HEK293 (cell line): Measurements from ENCODE around the gene NDUFB10.

Experiments used
- GLIS1 ChIP-seq: fragments of 450-650 bp; formaldehyde crosslinking; IDR thresholded peaks from 2 replicates; pipeline ENCODE4 v1.5.1; 2016; ENCODE audit warnings: missing biosample characterization, missing genetic modification characterization
- REST ChIP-seq: fragments of 450-650 bp; formaldehyde crosslinking; IDR thresholded peaks from 2 replicates; pipeline ENCODE4 v1.5.1; 2016; ENCODE audit warnings: missing biosample characterization, missing genetic modification characterization
- SP3 ChIP-seq: fragments of 450-650 bp; formaldehyde crosslinking; IDR thresholded peaks from 2 replicates; pipeline ENCODE4 v1.5.1; 2016; ENCODE audit warnings: missing biosample characterization, missing genetic modification characterization
- WT1 ChIP-seq: fragments of 450-650 bp; formaldehyde crosslinking; IDR thresholded peaks from 2 replicates; pipeline ENCODE4 v1.5.1; 2016; ENCODE audit warnings: missing biosample characterization, missing genetic modification characterization
- ZBTB1 ChIP-seq: fragments of 450-650 bp; formaldehyde crosslinking; IDR thresholded peaks from 2 replicates; pipeline ENCODE4 v1.5.1; 2016; ENCODE audit warnings: missing biosample characterization, missing genetic modification characterization
- ZBTB11 ChIP-seq: fragments of 450-650 bp; formaldehyde crosslinking; conservative IDR thresholded peaks from 2 replicates; pipeline ENCODE4 v1.5.1; 2016; ENCODE audit warnings: low read depth, missing biosample characterization, missing genetic modification characterization
- ZBTB17 ChIP-seq: fragments of 450-650 bp; formaldehyde crosslinking; IDR thresholded peaks from 2 replicates; pipeline ENCODE4 v1.5.1; 2016; ENCODE audit warnings: missing biosample characterization, missing genetic modification characterization
- ZBTB20 ChIP-seq: fragments of 450-650 bp; formaldehyde crosslinking; IDR thresholded peaks from 2 replicates; pipeline ENCODE4 v1.5.1; 2016; ENCODE audit warnings: missing biosample characterization, missing genetic modification characterization
- ZFP69B ChIP-seq: fragments of 450-650 bp; formaldehyde crosslinking; IDR thresholded peaks from 2 replicates; pipeline ENCODE4 v1.5.1; 2016; ENCODE audit warnings: missing biosample characterization, missing genetic modification characterization
- ZNF10 ChIP-seq: fragments of 450-650 bp; formaldehyde crosslinking; IDR thresholded peaks from 2 replicates; pipeline ENCODE4 v1.5.1; 2017; ENCODE audit warnings: missing biosample characterization, missing genetic modification characterization
- ZNF146 ChIP-seq: fragments of 450-650 bp; formaldehyde crosslinking; IDR thresholded peaks from 2 replicates; pipeline ENCODE4 v1.5.1; 2016; ENCODE audit warnings: missing biosample characterization, missing genetic modification characterization
- ZNF169 ChIP-seq: fragments of 450-650 bp; formaldehyde crosslinking; IDR thresholded peaks from 2 replicates; pipeline ENCODE4 v1.5.1; 2016; ENCODE audit warnings: missing biosample characterization, missing genetic modification characterization
- ZNF214 ChIP-seq: fragments of 450-650 bp; formaldehyde crosslinking; IDR thresholded peaks from 2 replicates; pipeline ENCODE4 v1.5.1; 2017; ENCODE audit warnings: missing biosample characterization, mild to moderate bottlenecking, missing genetic modification characterization, borderline replicate concordance
- ZNF221 ChIP-seq: fragments of 450-650 bp; formaldehyde crosslinking; IDR thresholded peaks from 2 replicates; pipeline ENCODE4 v1.5.1; 2017; ENCODE audit warnings: missing biosample characterization, missing genetic modification characterization, borderline replicate concordance
- ZNF223 ChIP-seq: fragments of 450-650 bp; formaldehyde crosslinking; IDR thresholded peaks from 2 replicates; pipeline ENCODE4 v1.5.1; 2016; ENCODE audit warnings: missing biosample characterization, missing genetic modification characterization
- ZNF37A ChIP-seq: fragments of 450-650 bp; IDR thresholded peaks from 2 replicates; pipeline ENCODE4 v1.5.1; 2018; ENCODE audit warnings: missing biosample characterization, missing genetic modification characterization
- ZNF394 ChIP-seq: fragments of 450-650 bp; formaldehyde crosslinking; IDR thresholded peaks from 2 replicates; pipeline ENCODE4 v1.5.1; 2016; ENCODE audit warnings: missing biosample characterization, missing genetic modification characterization, mild to moderate bottlenecking, moderate library complexity, borderline replicate concordance
- ZNF48 ChIP-seq: fragments of 450-650 bp; formaldehyde crosslinking; IDR thresholded peaks from 2 replicates; pipeline ENCODE4 v1.5.1; 2016; ENCODE audit warnings: missing biosample characterization, missing genetic modification characterization
- ZNF529 ChIP-seq: fragments of 450-650 bp; formaldehyde crosslinking; IDR thresholded peaks from 2 replicates; pipeline ENCODE4 v1.5.1; 2017; ENCODE audit warnings: missing genetic modification characterization, missing biosample characterization; ENCODE audit not compliant: insufficient replicate concordance
- ZNF600 ChIP-seq: fragments of 450-650 bp; formaldehyde crosslinking; IDR thresholded peaks from 2 replicates; pipeline ENCODE4 v1.5.1; 2016; ENCODE audit warnings: missing biosample characterization, missing genetic modification characterization
- ZNF768 ChIP-seq: fragments of 450-650 bp; formaldehyde crosslinking; IDR thresholded peaks from 2 replicates; pipeline ENCODE4 v1.5.1; 2018; ENCODE audit warnings: missing biosample characterization, mild to moderate bottlenecking, missing genetic modification characterization
- ZNF830 ChIP-seq: fragments of 450-650 bp; IDR thresholded peaks from 2 replicates; pipeline ENCODE4 v1.5.0; 2018; ENCODE audit warnings: missing biosample characterization, missing genetic modification characterization, low read depth, mild to moderate bottlenecking, moderate library complexity
- ZXDB ChIP-seq: fragments of 450-650 bp; formaldehyde crosslinking; IDR thresholded peaks from 2 replicates; pipeline ENCODE4 v1.5.1; 2016; ENCODE audit warnings: missing biosample characterization, missing genetic modification characterization
- TF ChIP-seq, protein P1 (sequence below): fragments of 450-650 bp; formaldehyde crosslinking; IDR thresholded peaks from 2 replicates; pipeline ENCODE4 v1.5.1; 2017; ENCODE audit warnings: missing biosample characterization, missing genetic modification characterization
- TF ChIP-seq, protein P2 (sequence below): fragments of 450-650 bp; formaldehyde crosslinking; IDR thresholded peaks from 2 replicates; pipeline ENCODE4 v1.5.1; 2016; ENCODE audit warnings: missing biosample characterization, missing genetic modification characterization
- TF ChIP-seq, protein P3 (sequence below): fragments of 450-650 bp; formaldehyde crosslinking; IDR thresholded peaks from 2 replicates; pipeline ENCODE4 v1.5.1; 2016; ENCODE audit warnings: missing biosample characterization, missing genetic modification characterization

Gene NDUFB10

GRCh38 chr16:1959269-1960039 lies at the start of gene NDUFB10 (continued):
- TF ChIP-seq REST (tag by site-specific recombination) (peak; percentile 35; the same call in 1 of the 2 replicates), ZNF223 (no peak), ZNF214 (no peak), ZFP69B (peak; percentile 37; the same call in 1 of the 2 replicates), ZNF768 (tag by site-specific recombination) (no peak), WT1 (no peak), ZNF10 (tag by site-specific recombination) (no peak), ZBTB17 (tag by site-specific recombination) (peak; percentile 63), ZBTB11 (tag by site-specific recombination) (peak; percentile 68), ZBTB20 (tag by site-specific recombination) (peak; percentile 87), ZNF146 (tag by site-specific recombination) (no peak), ZXDB (peak; percentile 78), SP3 (tag by site-specific recombination) (peak; percentile 51), ZNF48 (tag by site-specific recombination) (no peak), ZNF600 (tag by site-specific recombination) (0 out of 2 replicates have a peak, but pooled peaks have one; percentile 69), ZNF394 (tag by site-specific recombination) (no peak; the same call in 1 of the 2 replicates), ZNF169 (tag by site-specific recombination) (no peak), GLIS1 (peak; percentile 30), ZNF529 (tag by site-specific recombination) (no peak), ZBTB1 (tag by site-specific recombination) (no peak), ZNF37A (no peak), ZNF830 (tag by site-specific recombination) (no peak), ZNF221 (tag by site-specific recombination) (no peak)
- TF ChIP-seq, protein P1, sequence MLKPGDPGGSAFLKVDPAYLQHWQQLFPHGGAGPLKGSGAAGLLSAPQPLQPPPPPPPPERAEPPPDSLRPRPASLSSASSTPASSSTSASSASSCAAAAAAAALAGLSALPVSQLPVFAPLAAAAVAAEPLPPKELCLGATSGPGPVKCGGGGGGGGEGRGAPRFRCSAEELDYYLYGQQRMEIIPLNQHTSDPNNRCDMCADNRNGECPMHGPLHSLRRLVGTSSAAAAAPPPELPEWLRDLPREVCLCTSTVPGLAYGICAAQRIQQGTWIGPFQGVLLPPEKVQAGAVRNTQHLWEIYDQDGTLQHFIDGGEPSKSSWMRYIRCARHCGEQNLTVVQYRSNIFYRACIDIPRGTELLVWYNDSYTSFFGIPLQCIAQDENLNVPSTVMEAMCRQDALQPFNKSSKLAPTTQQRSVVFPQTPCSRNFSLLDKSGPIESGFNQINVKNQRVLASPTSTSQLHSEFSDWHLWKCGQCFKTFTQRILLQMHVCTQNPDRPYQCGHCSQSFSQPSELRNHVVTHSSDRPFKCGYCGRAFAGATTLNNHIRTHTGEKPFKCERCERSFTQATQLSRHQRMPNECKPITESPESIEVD = no peak
- TF ChIP-seq, protein P2, sequence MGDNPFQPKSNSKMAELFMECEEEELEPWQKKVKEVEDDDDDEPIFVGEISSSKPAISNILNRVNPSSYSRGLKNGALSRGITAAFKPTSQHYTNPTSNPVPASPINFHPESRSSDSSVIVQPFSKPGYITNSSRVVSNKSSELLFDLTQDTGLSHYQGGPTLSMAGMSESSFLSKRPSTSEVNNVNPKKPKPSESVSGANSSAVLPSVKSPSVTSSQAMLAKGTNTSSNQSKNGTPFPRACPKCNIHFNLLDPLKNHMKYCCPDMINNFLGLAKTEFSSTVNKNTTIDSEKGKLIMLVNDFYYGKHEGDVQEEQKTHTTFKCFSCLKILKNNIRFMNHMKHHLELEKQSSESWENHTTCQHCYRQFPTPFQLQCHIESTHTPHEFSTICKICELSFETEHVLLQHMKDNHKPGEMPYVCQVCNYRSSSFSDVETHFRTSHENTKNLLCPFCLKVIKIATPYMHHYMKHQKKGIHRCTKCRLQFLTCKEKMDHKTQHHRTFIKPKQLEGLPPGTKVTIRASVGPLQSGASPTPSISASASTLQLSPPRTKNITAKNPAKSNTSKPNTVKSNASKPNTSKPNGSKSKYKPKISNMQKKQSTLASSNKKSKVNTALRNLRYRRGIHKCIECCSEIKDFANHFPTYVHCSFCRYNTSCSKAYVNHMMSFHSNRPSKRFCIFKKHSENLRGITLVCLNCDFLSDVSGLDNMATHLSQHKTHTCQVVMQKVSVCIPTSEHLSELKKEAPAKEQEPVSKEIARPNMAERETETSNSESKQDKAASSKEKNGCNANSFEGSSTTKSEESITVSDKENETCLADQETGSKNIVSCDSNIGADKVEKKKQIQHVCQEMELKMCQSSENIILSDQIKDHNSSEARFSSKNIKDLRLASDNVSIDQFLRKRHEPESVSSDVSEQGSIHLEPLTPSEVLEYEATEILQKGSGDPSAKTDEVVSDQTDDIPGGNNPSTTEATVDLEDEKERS (tag by site-specific recombination) = no peak
- TF ChIP-seq, protein P3, sequence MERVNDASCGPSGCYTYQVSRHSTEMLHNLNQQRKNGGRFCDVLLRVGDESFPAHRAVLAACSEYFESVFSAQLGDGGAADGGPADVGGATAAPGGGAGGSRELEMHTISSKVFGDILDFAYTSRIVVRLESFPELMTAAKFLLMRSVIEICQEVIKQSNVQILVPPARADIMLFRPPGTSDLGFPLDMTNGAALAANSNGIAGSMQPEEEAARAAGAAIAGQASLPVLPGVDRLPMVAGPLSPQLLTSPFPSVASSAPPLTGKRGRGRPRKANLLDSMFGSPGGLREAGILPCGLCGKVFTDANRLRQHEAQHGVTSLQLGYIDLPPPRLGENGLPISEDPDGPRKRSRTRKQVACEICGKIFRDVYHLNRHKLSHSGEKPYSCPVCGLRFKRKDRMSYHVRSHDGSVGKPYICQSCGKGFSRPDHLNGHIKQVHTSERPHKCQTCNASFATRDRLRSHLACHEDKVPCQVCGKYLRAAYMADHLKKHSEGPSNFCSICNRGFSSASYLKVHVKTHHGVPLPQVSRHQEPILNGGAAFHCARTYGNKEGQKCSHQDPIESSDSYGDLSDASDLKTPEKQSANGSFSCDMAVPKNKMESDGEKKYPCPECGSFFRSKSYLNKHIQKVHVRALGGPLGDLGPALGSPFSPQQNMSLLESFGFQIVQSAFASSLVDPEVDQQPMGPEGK (tag by site-specific recombination) = peak; percentile 76; the same call in 1 of the 2 replicates
